ENCODE data around the gene CNNM2.
"Not testable (repeated sequence)": the region's sequence is repeated elsewhere in the genome, so short reads cannot be mapped to it uniquely, and the experiment has no call there.

CNNM2 gene

DNA sequence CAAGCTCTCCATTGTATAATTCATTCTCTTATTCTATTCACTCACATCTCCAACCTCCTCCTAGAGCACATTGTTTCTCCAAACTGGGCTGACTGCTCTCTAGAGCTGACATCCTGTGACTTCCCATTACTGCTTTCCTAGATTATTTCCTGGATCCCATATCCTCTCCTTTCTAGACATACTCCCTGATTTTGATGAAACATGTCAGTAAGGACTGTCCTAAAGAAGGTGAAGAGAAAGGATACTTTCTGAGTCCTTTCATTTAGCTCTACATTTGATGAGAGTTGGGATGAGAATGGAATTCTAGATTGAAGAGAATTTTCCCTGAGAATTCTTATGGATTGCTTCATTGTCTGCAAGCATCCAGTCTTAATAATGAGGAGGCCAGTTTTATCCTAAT is 78.8 kb downstream of the CNNM2 start:
- Histone ChIP-seq H3K79me2 (ENCODE audit: insufficient read depth, low read length) (no peaks in the 10 kb centered on the region; the same call in 1 of the 2 replicates), H2AFZ (ENCODE audit: low read length) (no peak overlapping the region), H3K4me2 (ENCODE audit: low read depth, low read length, poor library complexity, severe bottlenecking) (no peak overlapping the region), H3K9ac (ENCODE audit: low read depth, low read length, poor library complexity, severe bottlenecking) (no peak overlapping the region), H3K9me3 (ENCODE audit: insufficient read depth, low read depth, low read length) (no peaks in the 10 kb centered on the region), H3K9me2 (replicated peaks; ENCODE audit: low read depth, low read length) (no peaks in the 10 kb centered on the region), H3F3A (ENCODE audit: low read depth) (0 out of 2 replicates have a peak, but pooled peaks cover 3% of the 10 kb centered on the region), H3K4me3 (ENCODE audit: low read length, poor library complexity, severe bottlenecking) (no peak overlapping the region), H3K4me1 (ENCODE audit: insufficient read depth, low read length, poor library complexity, severe bottlenecking) (peaks cover 9% of the 10 kb centered on the region), H4K20me1 (ENCODE audit: insufficient read depth, low read length, poor library complexity, severe bottlenecking) (no peaks in the 10 kb centered on the region), H3K36me3 (ENCODE audit: insufficient read depth, low read length) (no peaks in the 10 kb centered on the region), H3K27me3 (ENCODE audit: insufficient read depth, low read length, poor library complexity, severe bottlenecking) (no peaks in the 10 kb centered on the region)
- TF ChIP-seq, protein P1, sequence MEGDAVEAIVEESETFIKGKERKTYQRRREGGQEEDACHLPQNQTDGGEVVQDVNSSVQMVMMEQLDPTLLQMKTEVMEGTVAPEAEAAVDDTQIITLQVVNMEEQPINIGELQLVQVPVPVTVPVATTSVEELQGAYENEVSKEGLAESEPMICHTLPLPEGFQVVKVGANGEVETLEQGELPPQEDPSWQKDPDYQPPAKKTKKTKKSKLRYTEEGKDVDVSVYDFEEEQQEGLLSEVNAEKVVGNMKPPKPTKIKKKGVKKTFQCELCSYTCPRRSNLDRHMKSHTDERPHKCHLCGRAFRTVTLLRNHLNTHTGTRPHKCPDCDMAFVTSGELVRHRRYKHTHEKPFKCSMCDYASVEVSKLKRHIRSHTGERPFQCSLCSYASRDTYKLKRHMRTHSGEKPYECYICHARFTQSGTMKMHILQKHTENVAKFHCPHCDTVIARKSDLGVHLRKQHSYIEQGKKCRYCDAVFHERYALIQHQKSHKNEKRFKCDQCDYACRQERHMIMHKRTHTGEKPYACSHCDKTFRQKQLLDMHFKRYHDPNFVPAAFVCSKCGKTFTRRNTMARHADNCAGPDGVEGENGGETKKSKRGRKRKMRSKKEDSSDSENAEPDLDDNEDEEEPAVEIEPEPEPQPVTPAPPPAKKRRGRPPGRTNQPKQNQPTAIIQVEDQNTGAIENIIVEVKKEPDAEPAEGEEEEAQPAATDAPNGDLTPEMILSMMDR (conservative IDR thresholded peaks at IDR 0.05; ENCODE audit: low read length) = no peak
- TF ChIP-seq EZH2phosphoT487 (IDR thresholded peaks at IDR 0.05; ENCODE audit: borderline replicate concordance) = no peak

DNA sequence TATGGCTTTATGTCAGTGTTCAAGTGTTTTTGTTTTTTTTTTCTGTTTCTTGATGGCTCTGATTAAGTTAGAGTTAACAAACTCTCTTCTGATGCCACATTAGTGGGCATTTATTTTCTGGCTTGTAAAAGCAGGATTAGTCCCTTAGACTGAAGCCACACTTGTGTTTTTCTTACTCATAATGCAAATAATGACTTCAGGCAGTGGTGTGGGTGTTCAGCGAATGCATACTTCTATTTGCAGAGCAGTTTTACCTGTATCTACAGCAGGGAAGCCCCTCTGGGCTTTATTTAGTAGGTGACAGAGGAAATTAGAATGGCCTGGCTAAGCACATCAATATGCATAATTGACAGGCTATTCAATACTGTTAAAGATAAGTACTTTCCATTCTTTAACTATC is 79.9 kb downstream of the CNNM2 start:
- H3K9me2 ChIP-seq (replicated peaks; ENCODE audit: low read depth, low read length) = no peaks in the 10 kb centered on the region
- no peak overlapping the region for H3K4me2 ChIP-seq (ENCODE audit: low read depth, low read length, poor library complexity, severe bottlenecking)
- no peaks in the 10 kb centered on the region; the same call in 1 of the 2 replicates for H3K79me2 ChIP-seq (ENCODE audit: insufficient read depth, low read length)
- H3F3A ChIP-seq (ENCODE audit: low read depth) = 0 out of 2 replicates have a peak, but pooled peaks cover 3% of the 10 kb centered on the region
- H3K36me3 ChIP-seq (ENCODE audit: insufficient read depth, low read length) = no peaks in the 10 kb centered on the region
- no peak overlapping the region for H3K9ac ChIP-seq (ENCODE audit: low read depth, low read length, poor library complexity, severe bottlenecking)
- H3K9me3 ChIP-seq (ENCODE audit: insufficient read depth, low read depth, low read length) = no peaks in the 10 kb centered on the region
- TF ChIP-seq, protein P1 (conservative IDR thresholded peaks at IDR 0.05; ENCODE audit: low read length) = no peak
- TF ChIP-seq EZH2phosphoT487 (IDR thresholded peaks at IDR 0.05; ENCODE audit: borderline replicate concordance) = no peak
- no peaks in the 10 kb centered on the region for H4K20me1 ChIP-seq (ENCODE audit: insufficient read depth, low read length, poor library complexity, severe bottlenecking)
- no peak overlapping the region for H2AFZ ChIP-seq (ENCODE audit: low read length)
- no peak overlapping the region for H3K4me3 ChIP-seq (ENCODE audit: low read length, poor library complexity, severe bottlenecking)
- H3K4me1 ChIP-seq (ENCODE audit: insufficient read depth, low read length, poor library complexity, severe bottlenecking) = peaks cover 9% of the 10 kb centered on the region
- H3K27me3 ChIP-seq (ENCODE audit: insufficient read depth, low read length, poor library complexity, severe bottlenecking) = no peaks in the 10 kb centered on the region

DNA sequence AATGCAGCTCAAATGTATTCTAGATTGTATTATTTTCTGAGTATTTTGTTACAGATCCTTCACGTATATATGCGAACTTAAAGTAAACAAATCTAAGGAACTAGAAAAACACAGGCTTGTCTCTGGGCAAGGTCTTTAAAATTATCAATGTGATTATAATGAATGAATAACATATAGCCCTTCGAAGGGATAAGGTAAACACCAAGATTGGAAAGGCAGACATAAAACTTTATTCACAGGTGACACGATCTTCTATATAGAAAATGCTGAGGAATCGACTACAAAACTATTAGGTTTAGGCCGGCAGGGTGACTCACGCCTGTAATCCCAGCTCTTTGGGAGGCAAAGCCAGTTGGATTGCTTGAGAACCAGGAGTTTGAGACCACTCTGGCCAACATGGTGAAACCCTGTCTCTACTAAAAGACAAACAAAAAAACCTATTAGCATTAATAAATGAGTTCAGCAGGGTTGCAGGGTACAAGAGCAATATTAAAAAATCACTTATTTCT is 80.4 kb downstream of the CNNM2 start:
- Histone ChIP-seq H3K27me3 (ENCODE audit: insufficient read depth, low read length, poor library complexity, severe bottlenecking) (no peaks in the 10 kb centered on the region), H2AFZ (ENCODE audit: low read length) (no peak overlapping the region), H3K4me3 (ENCODE audit: low read length, poor library complexity, severe bottlenecking) (no peak overlapping the region), H3K9ac (ENCODE audit: low read depth, low read length, poor library complexity, severe bottlenecking) (no peak overlapping the region), H3F3A (ENCODE audit: low read depth) (0 out of 2 replicates have a peak, but pooled peaks cover 3% of the 10 kb centered on the region), H4K20me1 (ENCODE audit: insufficient read depth, low read length, poor library complexity, severe bottlenecking) (no peaks in the 10 kb centered on the region), H3K79me2 (ENCODE audit: insufficient read depth, low read length) (no peaks in the 10 kb centered on the region; the same call in 1 of the 2 replicates), H3K9me2 (replicated peaks; ENCODE audit: low read depth, low read length) (no peaks in the 10 kb centered on the region), H3K4me1 (ENCODE audit: insufficient read depth, low read length, poor library complexity, severe bottlenecking) (peaks cover 9% of the 10 kb centered on the region), H3K9me3 (ENCODE audit: insufficient read depth, low read depth, low read length) (no peaks in the 10 kb centered on the region), H3K36me3 (ENCODE audit: insufficient read depth, low read length) (no peaks in the 10 kb centered on the region), H3K4me2 (ENCODE audit: low read depth, low read length, poor library complexity, severe bottlenecking) (no peak overlapping the region)
- TF ChIP-seq, protein P1 (conservative IDR thresholded peaks at IDR 0.05; ENCODE audit: low read length) = no peak
- no peak for TF ChIP-seq EZH2phosphoT487 (IDR thresholded peaks at IDR 0.05; ENCODE audit: borderline replicate concordance)

DNA sequence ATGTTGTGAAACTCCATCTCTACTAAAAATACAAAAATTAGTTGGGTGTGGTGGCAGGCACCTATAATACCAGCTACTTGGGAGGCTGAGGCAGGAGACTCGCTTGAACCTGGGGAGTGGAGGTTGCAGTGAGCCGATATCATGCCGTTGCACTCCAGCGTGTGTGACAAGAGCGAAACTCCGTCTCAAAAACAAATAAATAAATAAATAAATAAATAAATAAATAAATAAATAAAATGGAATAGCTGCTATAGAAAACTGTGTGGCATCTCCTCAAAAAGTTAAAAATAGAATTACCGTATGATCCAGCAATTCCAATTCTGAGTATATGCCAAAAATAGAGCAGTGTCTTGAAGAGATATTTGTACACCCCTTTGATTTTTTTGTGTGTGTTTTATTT is 82.0 kb downstream of the CNNM2 start:
- H3K9me2 ChIP-seq (replicated peaks; ENCODE audit: low read depth, low read length); H3K36me3 ChIP-seq (ENCODE audit: insufficient read depth, low read length); H3K4me1 ChIP-seq (ENCODE audit: insufficient read depth, low read length, poor library complexity, severe bottlenecking); H3K27me3 ChIP-seq (ENCODE audit: insufficient read depth, low read length, poor library complexity, severe bottlenecking); H3K9ac ChIP-seq (ENCODE audit: low read depth, low read length, poor library complexity, severe bottlenecking); H3F3A ChIP-seq (ENCODE audit: low read depth); H2AFZ ChIP-seq (ENCODE audit: low read length); H3K79me2 ChIP-seq (ENCODE audit: insufficient read depth, low read length); H3K4me3 ChIP-seq (ENCODE audit: low read length, poor library complexity, severe bottlenecking); H4K20me1 ChIP-seq (ENCODE audit: insufficient read depth, low read length, poor library complexity, severe bottlenecking); H3K9me3 ChIP-seq (ENCODE audit: insufficient read depth, low read depth, low read length); H3K4me2 ChIP-seq (ENCODE audit: low read depth, low read length, poor library complexity, severe bottlenecking): not testable (repeated sequence)
